ENCODE measurements around the gene FRAS1. TPM values are rescaled to one million over a fixed set of nuclear protein-coding genes. Genes with fewer than 3 reads are reported as not detected.
"Not testable (repeated sequence)": the region's sequence is repeated elsewhere in the genome, so short reads cannot be mapped to it uniquely, and the experiment has no call there.

The FRAS1 gene
- total RNA-seq, 1 donor from 2014 or later: 163 TPM

DNA sequence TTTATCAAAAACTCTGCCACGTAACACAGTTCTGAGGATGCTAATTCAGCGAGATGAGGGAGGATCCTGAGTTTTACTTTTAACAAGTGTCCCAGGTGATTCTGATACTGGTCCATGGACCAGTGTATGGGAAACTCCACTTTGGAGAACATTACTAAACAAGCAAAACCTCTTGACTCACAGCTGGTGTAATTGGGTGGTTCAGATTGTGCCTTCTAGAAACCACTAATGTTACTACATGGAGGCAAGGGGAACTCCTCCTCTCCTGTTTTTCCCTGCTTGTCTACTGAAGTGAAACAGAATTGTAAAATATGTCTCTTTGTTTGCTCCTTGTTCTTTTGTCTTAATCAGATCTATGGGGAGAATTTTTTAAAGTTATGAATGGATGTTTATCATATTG, 62.6 kb downstream of the FRAS1 start:
- H3K9me3 Mint-ChIP-seq (ENCODE audit: low read depth): peaks cover 35% of the 10 kb centered on the region
- H3K36me3 Mint-ChIP-seq (ENCODE audit: insufficient read depth): peaks cover 52% of the 10 kb centered on the region
- H3K4me1 Mint-ChIP-seq (ENCODE audit: low read depth): peaks cover 20% of the 10 kb centered on the region
- TF ChIP-seq, protein P1, sequence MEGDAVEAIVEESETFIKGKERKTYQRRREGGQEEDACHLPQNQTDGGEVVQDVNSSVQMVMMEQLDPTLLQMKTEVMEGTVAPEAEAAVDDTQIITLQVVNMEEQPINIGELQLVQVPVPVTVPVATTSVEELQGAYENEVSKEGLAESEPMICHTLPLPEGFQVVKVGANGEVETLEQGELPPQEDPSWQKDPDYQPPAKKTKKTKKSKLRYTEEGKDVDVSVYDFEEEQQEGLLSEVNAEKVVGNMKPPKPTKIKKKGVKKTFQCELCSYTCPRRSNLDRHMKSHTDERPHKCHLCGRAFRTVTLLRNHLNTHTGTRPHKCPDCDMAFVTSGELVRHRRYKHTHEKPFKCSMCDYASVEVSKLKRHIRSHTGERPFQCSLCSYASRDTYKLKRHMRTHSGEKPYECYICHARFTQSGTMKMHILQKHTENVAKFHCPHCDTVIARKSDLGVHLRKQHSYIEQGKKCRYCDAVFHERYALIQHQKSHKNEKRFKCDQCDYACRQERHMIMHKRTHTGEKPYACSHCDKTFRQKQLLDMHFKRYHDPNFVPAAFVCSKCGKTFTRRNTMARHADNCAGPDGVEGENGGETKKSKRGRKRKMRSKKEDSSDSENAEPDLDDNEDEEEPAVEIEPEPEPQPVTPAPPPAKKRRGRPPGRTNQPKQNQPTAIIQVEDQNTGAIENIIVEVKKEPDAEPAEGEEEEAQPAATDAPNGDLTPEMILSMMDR (IDR thresholded peaks at IDR 0.05; ENCODE audit: unreplicated experiment): no peak
- H3K27ac Mint-ChIP-seq: peak overlapping the region; percentile 27
- no peaks in the 10 kb centered on the region for H3K27me3 Mint-ChIP-seq
- no peak for DNase-seq (ENCODE audit: low spot score, unreplicated experiment)
- H3K4me3 Mint-ChIP-seq (ENCODE audit: low read depth): no peak overlapping the region

DNA sequence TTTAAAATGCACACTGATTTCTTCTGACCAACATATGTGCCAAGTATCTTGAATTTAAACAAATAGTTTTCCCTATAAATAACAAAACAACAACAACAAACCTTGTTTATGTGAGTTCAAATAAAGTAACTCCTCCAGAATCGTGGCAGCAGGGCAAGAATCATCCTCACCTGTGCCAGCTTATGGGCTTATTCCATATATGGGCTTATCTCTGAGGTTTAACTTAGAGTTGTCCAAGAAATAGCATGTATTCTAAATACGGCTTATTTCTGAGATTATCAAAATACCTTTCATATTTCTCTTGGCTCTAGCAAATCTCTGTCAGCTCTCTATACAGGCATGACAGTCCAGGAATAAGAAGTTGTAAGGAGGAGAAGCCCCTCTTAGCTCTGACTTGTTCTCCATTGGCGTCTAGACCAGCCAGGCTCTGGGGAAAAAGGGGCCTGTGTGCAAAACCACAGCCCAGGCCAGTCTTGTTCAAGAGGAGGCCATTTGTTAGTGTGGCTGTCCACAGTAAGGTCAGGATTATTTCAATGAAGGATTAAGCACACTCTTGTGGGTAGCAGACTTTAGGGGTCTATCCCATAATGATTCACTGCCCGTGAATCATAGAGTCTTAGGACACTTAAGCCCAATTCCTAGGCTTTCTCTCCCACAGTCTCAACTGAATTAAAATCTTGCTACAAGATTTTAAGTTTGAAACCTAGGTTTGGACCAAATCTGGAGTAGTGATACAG, 63.2 kb downstream of the FRAS1 start:
- Mint-ChIP-seq H3K4me3 (ENCODE audit: low read depth) (no peak overlapping the region), H3K27me3 (no peaks in the 10 kb centered on the region), H3K4me1 (ENCODE audit: low read depth) (peaks cover 26% of the 10 kb centered on the region), H3K36me3 (ENCODE audit: insufficient read depth) (peaks cover 51% of the 10 kb centered on the region), H3K27ac (peak overlapping the region; percentile 66), H3K9me3 (ENCODE audit: low read depth) (peaks cover 35% of the 10 kb centered on the region)
- TF ChIP-seq, protein P1 (IDR thresholded peaks at IDR 0.05; ENCODE audit: unreplicated experiment): no peak
- DNase-seq (ENCODE audit: low spot score, unreplicated experiment): no peak

DNA sequence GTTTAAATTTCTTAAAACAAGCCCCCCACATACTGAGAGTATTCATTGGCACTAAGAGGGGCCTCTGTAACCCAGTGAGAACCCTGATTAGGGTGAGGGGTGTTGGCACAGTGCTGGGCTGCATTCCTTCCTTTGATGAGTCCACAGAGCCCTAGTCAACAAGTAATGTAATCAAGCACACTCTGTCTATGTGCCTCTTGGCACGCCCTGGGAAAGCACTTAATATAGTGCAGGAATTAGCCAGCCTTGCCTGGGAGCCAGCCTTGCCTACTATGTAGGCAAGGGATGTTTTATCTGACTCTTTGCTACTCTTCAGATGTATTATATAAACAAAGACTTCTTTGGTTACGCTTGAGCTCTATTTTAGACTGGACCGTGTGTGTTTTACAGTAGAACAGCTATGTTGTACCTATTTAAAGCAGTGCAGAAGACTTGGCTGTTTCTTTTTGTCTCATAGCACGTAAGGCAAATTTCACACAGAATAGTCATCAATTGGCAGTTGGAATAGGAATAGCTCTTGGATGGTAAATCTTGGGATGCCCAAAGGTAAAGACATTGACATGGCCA, 64.3 kb downstream of the FRAS1 start:
- no peak overlapping the region for H3K4me3 Mint-ChIP-seq (ENCODE audit: low read depth)
- DNase-seq (ENCODE audit: low spot score, unreplicated experiment): no peak
- TF ChIP-seq, protein P1 (IDR thresholded peaks at IDR 0.05; ENCODE audit: unreplicated experiment): no peak
- peaks cover 43% of the 10 kb centered on the region for H3K36me3 Mint-ChIP-seq (ENCODE audit: insufficient read depth)
- peak overlapping the region; percentile 53 for H3K27ac Mint-ChIP-seq
- H3K27me3 Mint-ChIP-seq: no peaks in the 10 kb centered on the region
- peaks cover 26% of the 10 kb centered on the region for H3K9me3 Mint-ChIP-seq (ENCODE audit: low read depth)
- H3K4me1 Mint-ChIP-seq (ENCODE audit: low read depth): peaks cover 31% of the 10 kb centered on the region

DNA sequence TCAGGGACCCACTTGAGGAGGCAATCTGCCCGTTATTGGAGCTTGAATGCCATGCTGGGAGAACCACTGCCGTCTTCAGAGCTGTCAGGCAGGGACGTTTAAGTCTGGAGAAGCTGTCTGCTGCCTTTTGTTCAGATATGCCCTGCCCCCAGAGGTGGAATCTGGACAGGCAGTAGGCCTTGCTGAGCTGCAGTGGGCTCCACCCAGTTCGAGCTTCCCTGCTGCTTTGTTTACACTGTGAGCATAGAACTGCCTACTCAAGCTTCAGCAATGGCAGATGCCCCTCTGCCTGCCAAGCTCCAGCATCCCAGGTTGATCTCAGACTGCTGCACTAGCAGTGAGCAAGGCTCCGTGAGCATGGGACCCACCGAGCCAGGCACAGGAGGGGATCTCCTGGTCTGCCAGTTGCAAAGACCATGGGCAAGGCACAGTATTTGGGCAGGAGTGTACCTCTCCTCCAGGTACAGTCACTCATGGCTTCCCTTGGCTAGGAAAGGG, 68.8 kb downstream of the FRAS1 start:
- not testable (repeated sequence) for H3K27ac Mint-ChIP-seq; DNase-seq (ENCODE audit: low spot score, unreplicated experiment); H3K4me3 Mint-ChIP-seq (ENCODE audit: low read depth); H3K27me3 Mint-ChIP-seq
- H3K9me3 Mint-ChIP-seq (ENCODE audit: low read depth): peaks cover 25% of the 10 kb centered on the region
- TF ChIP-seq, protein P1 (IDR thresholded peaks at IDR 0.05; ENCODE audit: unreplicated experiment): peak; percentile 13
- peaks cover 47% of the 10 kb centered on the region for H3K4me1 Mint-ChIP-seq (ENCODE audit: low read depth)
- H3K36me3 Mint-ChIP-seq (ENCODE audit: insufficient read depth): peaks cover 40% of the 10 kb centered on the region

DNA sequence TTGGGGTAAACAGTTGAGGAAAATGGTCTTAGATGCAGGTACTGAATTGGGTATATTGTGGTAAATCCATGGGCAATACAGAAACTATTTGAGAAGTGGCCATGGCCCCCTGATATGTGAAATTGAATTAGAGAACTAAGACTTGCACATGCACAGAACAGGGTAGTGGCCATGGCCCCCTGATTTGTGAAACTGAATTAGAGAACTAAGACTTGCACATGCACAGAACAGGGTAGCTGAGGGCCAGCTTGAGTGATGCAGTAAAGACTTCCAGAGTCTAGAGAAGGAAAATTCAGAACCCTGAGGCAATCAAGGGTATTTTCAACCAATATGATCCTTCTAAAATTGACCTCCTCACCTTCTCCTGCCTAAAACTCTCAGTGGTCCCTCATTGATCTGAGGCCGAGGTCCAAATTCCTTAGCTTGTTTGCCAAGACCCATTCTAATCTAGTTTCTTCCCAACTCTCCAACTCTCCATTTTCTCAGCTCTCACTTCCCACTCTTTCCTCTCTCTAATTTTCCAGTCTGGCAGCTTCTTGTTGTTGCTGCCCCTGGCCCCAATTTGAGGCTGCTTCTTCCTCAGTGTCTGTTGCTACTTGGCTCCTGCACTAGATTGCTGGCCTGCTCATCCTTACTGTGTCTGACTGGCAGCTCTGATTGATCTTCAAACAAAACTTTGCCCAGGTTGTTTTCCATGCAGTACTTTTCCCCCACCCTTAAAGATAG, 72.4 kb downstream of the FRAS1 start:
- peaks cover 12% of the 10 kb centered on the region for H3K9me3 Mint-ChIP-seq (ENCODE audit: low read depth)
- H3K4me1 Mint-ChIP-seq (ENCODE audit: low read depth): peaks cover 59% of the 10 kb centered on the region
- peak overlapping the region; percentile 75 for H3K27ac Mint-ChIP-seq
- H3K36me3 Mint-ChIP-seq (ENCODE audit: insufficient read depth): peaks cover 18% of the 10 kb centered on the region
- DNase-seq (ENCODE audit: low spot score, unreplicated experiment): no peak
- no peaks in the 10 kb centered on the region for H3K27me3 Mint-ChIP-seq
- TF ChIP-seq, protein P1 (IDR thresholded peaks at IDR 0.05; ENCODE audit: unreplicated experiment): no peak
- no peak overlapping the region for H3K4me3 Mint-ChIP-seq (ENCODE audit: low read depth)

Measured in progenitor cell of endocrine pancreas (in vitro differentiated cells).